Astrocyte of the cerebellum (primary cell): ENCODE results near the gene COL16A1.

Source experiments
- DNase-seq: peaks from one replicate; pipeline ENCODE4 v3.0.0-alpha.2; 2011; ENCODE audit warnings: low read depth
- H3K4me3 ChIP-seq: 2 replicates; pipeline ENCODE4 v1.5.1; 2011; ENCODE audit warnings: mild to moderate bottlenecking, low read depth, low read length, moderate library complexity
- CTCF ChIP-seq: IDR thresholded peaks from 2 replicates; pipeline ENCODE4 v1.5.1; 2012; ENCODE audit warnings: low read length, low read depth, moderate library complexity, mild to moderate bottlenecking; ENCODE audit errors: missing control alignments
- in situ Hi-C: cut with HindIII; loops from 2 replicates; pipeline ENCODE4 v1.10.0; 2017; ENCODE audit warnings: low sequenced_read_pairs

Gene COL16A1

GRCh38 chr1:31626223-31627207 lies 77.3 kb downstream of the COL16A1 start:
- in situ Hi-C loops = no loop called here
- no peak for TF ChIP-seq CTCF
- DNase-seq = no peak
- no peak overlapping the region for H3K4me3 ChIP-seq

- TF ChIP-seq CTCF = no peak
- no peak overlapping the region for H3K4me3 ChIP-seq
- peak; percentile 22 for DNase-seq
- in situ Hi-C loops = no loop called here
Measured at GRCh38 chr1:31625561-31626222, 78.1 kb downstream of the COL16A1 start.

- DNase-seq = no peak
- no peak overlapping the region for H3K4me3 ChIP-seq
- in situ Hi-C loops = no loop called here
- no peak for TF ChIP-seq CTCF
Measured at GRCh38 chr1:31624731-31625514, 78.9 kb downstream of the COL16A1 start.

- in situ Hi-C loops = no loop called here
- no peak for DNase-seq
- no peak overlapping the region for H3K4me3 ChIP-seq
- TF ChIP-seq CTCF = no peak
Measured at GRCh38 chr1:31624309-31624708, 79.5 kb downstream of the COL16A1 start.

GRCh38 chr1:31623365-31623764 lies 80.5 kb downstream of the COL16A1 start:
- TF ChIP-seq CTCF = no peak
- H3K4me3 ChIP-seq = no peak overlapping the region
- in situ Hi-C loops = no loop called here
- no peak for DNase-seq
